ENCODE measurements around the gene TMEM53. TPM values are rescaled to one million over a fixed set of nuclear protein-coding genes. Genes with fewer than 3 reads are reported as not detected.
A peak's percentile ranks its signal among the peaks of the same experiment; 100 is the strongest.

The TMEM53 gene
- total and polyA plus RNA-seq, 2 donors (not counting 3 experiments of a cell fraction or from before 2014, with no cell fraction given) = 5.3 to 16.5 TPM

DNA sequence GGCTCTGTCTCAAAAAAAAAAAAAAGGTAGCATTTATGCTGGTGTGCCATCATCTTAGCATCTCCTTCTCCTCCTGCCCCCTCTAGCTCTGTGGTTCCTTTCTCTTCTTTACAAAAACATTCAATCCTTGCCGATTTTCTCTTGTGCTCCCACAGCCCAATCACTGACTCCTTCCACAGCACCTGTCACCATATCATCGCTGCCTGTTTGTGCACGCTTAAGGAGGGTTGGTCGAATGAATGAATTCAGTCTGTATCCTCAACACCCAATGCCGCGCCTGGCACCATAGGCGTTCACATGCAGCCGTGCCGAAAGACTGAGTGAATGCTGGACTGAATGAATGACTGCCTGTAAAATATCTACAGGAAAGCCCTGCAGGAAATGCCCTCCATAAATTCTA is 48.8 kb upstream of the TMEM53 start:
- H3K4me3 ChIP-seq (replicated peaks in 1 of 3; ENCODE audit: insufficient read depth in 1 of 3, low read depth in 1 of 3, low read length in 3 of 3) = no peak overlapping the region
- H3K4me1 ChIP-seq (ENCODE audit: control insufficient read depth, extremely low read depth, insufficient read depth, low read length) = no peaks in the 10 kb centered on the region
- no peaks in the 10 kb centered on the region for H3K27me3 ChIP-seq (ENCODE audit: control insufficient read depth in 2 of 2, insufficient read depth in 2 of 2, low read length in 2 of 2)
- ChIA-PET POLR2A (no interaction called here), CTCF (interaction anchor here (0.6 kb wide), 1 partner anchor 10 kb away, joined by 4 read pairs; no protein-coding TSS in a partner anchor)
- H4K20me1 ChIP-seq (replicated peaks; ENCODE audit: control insufficient read depth, extremely low read depth, insufficient read depth, low read length) = no peaks in the 10 kb centered on the region
- no peaks in the 10 kb centered on the region for H3K79me2 ChIP-seq (ENCODE audit: control insufficient read depth, insufficient read depth, low read length)
- H3K9ac ChIP-seq (replicated peaks; ENCODE audit: extremely low read depth, insufficient read depth, low read length) = no peak overlapping the region
- no peaks in the 10 kb centered on the region for H3K9me3 ChIP-seq (replicated peaks; ENCODE audit: control insufficient read depth, insufficient read depth, low read length)
- TF ChIP-seq POLR2A (IDR thresholded peaks at IDR 0.05; ENCODE audit: low read depth, low read length) = no peak
- no peak for TF ChIP-seq MYC (IDR thresholded peaks at IDR 0.05; ENCODE audit: low read depth, low read length)
- no peak for TF ChIP-seq POLR2AphosphoS5 (IDR thresholded peaks at IDR 0.05; ENCODE audit: insufficient read depth, low read depth, low read length)
- no peak overlapping the region for H2AFZ ChIP-seq (ENCODE audit: low read depth, low read length)
- intact Hi-C loops (cut with micrococcal nuclease) = no loop called here
- no peaks in the 10 kb centered on the region for H3K9me1 ChIP-seq (replicated peaks; ENCODE audit: control insufficient read depth, extremely low read depth, insufficient read depth, low read length)
- dilution Hi-C loops (cut with MboI; ENCODE audit: extremely low pct_ligation_motif_present, low sequenced_read_pairs) = no loop called here
- DNase-seq (ENCODE audit: low read depth, low spot score) (no peak), FAIRE-seq (no peak)
- no TSS peak for BruUV-seq (replicated peaks)
- no peaks in the 10 kb centered on the region for H3K36me3 ChIP-seq (ENCODE audit: control insufficient read depth in 2 of 2, extremely low read depth in 1 of 2, insufficient read depth in 2 of 2, low read length in 2 of 2)
- H3K27ac ChIP-seq (ENCODE audit: insufficient read depth, low read depth, low read length) = no peak overlapping the region
- no peak overlapping the region for H3K4me2 ChIP-seq (ENCODE audit: insufficient read depth, low read length)

- Histone ChIP-seq H3K4me2 (ENCODE audit: insufficient read depth, low read length) (no peak overlapping the region), H3K9me3 (replicated peaks; ENCODE audit: control insufficient read depth, insufficient read depth, low read length) (no peaks in the 10 kb centered on the region), H3K79me2 (ENCODE audit: control insufficient read depth, insufficient read depth, low read length) (no peaks in the 10 kb centered on the region), H3K4me1 (ENCODE audit: control insufficient read depth, extremely low read depth, insufficient read depth, low read length) (no peaks in the 10 kb centered on the region), H4K20me1 (replicated peaks; ENCODE audit: control insufficient read depth, extremely low read depth, insufficient read depth, low read length) (no peaks in the 10 kb centered on the region), H3K9ac (replicated peaks; ENCODE audit: extremely low read depth, insufficient read depth, low read length) (no peak overlapping the region), H3K36me3 (ENCODE audit: control insufficient read depth in 2 of 2, extremely low read depth in 1 of 2, insufficient read depth in 2 of 2, low read length in 2 of 2) (no peaks in the 10 kb centered on the region), H3K27ac (ENCODE audit: insufficient read depth, low read depth, low read length) (no peak overlapping the region), H3K27me3 (ENCODE audit: control insufficient read depth in 2 of 2, insufficient read depth in 2 of 2, low read length in 2 of 2) (no peaks in the 10 kb centered on the region), H3K4me3 (replicated peaks in 1 of 3; ENCODE audit: insufficient read depth in 1 of 3, low read depth in 1 of 3, low read length in 3 of 3) (no peak overlapping the region), H3K9me1 (replicated peaks; ENCODE audit: control insufficient read depth, extremely low read depth, insufficient read depth, low read length) (no peaks in the 10 kb centered on the region), H2AFZ (ENCODE audit: low read depth, low read length) (no peak overlapping the region)
- TSS peak; percentile 100 for BruUV-seq (replicated peaks)
- FAIRE-seq = peak; percentile 8
- ChIA-PET POLR2A (interaction anchor here (0.7 to 1.5 kb wide), 4 partner anchors 9 to 98 kb away, joined by 3 to 11 read pairs (median 4); partner anchors contain the start of gene RNU5D-1), CTCF (interaction anchor here (1.4 to 1.6 kb wide), 2 partner anchors 9 kb away, joined by 6 read pairs; partner anchors contain the start of gene RNU5D-1)
- TF ChIP-seq FOS (IDR thresholded peaks at IDR 0.05; ENCODE audit: borderline replicate concordance, insufficient read depth, low read length) = no peak
- TF ChIP-seq, protein P1, sequence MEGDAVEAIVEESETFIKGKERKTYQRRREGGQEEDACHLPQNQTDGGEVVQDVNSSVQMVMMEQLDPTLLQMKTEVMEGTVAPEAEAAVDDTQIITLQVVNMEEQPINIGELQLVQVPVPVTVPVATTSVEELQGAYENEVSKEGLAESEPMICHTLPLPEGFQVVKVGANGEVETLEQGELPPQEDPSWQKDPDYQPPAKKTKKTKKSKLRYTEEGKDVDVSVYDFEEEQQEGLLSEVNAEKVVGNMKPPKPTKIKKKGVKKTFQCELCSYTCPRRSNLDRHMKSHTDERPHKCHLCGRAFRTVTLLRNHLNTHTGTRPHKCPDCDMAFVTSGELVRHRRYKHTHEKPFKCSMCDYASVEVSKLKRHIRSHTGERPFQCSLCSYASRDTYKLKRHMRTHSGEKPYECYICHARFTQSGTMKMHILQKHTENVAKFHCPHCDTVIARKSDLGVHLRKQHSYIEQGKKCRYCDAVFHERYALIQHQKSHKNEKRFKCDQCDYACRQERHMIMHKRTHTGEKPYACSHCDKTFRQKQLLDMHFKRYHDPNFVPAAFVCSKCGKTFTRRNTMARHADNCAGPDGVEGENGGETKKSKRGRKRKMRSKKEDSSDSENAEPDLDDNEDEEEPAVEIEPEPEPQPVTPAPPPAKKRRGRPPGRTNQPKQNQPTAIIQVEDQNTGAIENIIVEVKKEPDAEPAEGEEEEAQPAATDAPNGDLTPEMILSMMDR (IDR thresholded peaks at IDR 0.05; ENCODE audit: extremely low read depth in 1 of 2, insufficient read depth in 1 of 2, low read depth in 1 of 2, low read length in 2 of 2) = no peak
- no peak for TF ChIP-seq JUN (IDR thresholded peaks at IDR 0.05; ENCODE audit: borderline replicate concordance, insufficient read depth, insufficient read length, low read depth)
- TF ChIP-seq EZH2 (IDR thresholded peaks at IDR 0.05; ENCODE audit: borderline replicate concordance, low read depth, low read length, severe bottlenecking) = no peak
- TF ChIP-seq POLR2AphosphoS5 (IDR thresholded peaks at IDR 0.05; ENCODE audit: insufficient read depth, low read depth, low read length) = peak; percentile 99
- peak; percentile 99 for TF ChIP-seq POLR2A (IDR thresholded peaks at IDR 0.05; ENCODE audit: low read depth, low read length)
- no peak for TF ChIP-seq GATA2 (IDR thresholded peaks at IDR 0.05; ENCODE audit: insufficient read depth, insufficient read length, low read depth, low read length)
- TF ChIP-seq, protein P2, sequence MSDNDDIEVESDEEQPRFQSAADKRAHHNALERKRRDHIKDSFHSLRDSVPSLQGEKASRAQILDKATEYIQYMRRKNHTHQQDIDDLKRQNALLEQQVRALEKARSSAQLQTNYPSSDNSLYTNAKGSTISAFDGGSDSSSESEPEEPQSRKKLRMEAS (IDR thresholded peaks at IDR 0.05; ENCODE audit: insufficient read depth, insufficient read length) = no peak
- no peak for TF ChIP-seq MYC (IDR thresholded peaks at IDR 0.05; ENCODE audit: low read depth, low read length)
- intact Hi-C loops (cut with micrococcal nuclease) = no loop called here
- dilution Hi-C loops (cut with MboI; ENCODE audit: extremely low pct_ligation_motif_present, low sequenced_read_pairs) = no loop called here
- no peak for DNase-seq (ENCODE audit: low read depth, low spot score)
Observed at GRCh38 chr1:44721485-44722361, 47.4 kb upstream of the TMEM53 start.

Measured in endothelial cell of umbilical vein (primary cell).